ENCODE data around the gene LHPP.
A peak's percentile ranks its signal among the peaks of the same experiment; 100 is the strongest.

The LHPP gene

DNA sequence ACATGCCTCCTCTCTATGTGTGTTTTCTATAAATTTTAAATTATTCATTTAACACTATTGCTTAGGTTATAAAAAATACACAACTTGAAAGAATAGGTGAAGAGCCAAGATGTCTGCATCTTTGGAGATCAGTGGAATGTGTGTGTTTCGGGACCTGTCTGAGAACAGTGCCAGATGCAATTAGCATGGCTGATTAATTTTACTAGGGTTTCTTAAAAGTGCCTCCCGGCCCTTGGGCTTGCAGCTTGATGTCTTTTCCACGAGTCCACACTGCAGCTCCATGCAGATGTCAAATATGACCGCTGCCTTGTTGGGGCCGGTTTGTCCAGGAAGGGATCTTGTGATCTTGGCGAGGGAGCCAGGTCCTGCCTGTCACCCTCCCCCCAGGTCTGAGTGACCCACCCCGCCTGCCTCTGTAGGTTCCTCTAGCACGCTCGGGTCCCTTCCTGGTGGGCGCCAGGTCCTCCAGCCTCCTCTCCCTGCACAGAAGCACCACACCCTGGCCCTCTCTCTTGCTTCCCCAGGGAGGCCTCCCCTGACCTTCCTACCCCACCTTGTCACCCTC is 20.7 kb downstream of the LHPP start:
- no peak overlapping the region for H3K27ac ChIP-seq (ENCODE audit: extremely low read depth, low read depth, low read length)
- no peak overlapping the region for H3K4me3 ChIP-seq (ENCODE audit: low read depth, low read length)
- TF ChIP-seq ZNF768 (tag by site-specific recombination; IDR thresholded peaks at IDR 0.05): no peak
- TF ChIP-seq ZBTB44 (tag by site-specific recombination; IDR thresholded peaks at IDR 0.05): peak; percentile 32; the same call in 1 of the 2 replicates
- TF ChIP-seq GLIS1 (tag by site-specific recombination; IDR thresholded peaks at IDR 0.05): peak; percentile 54
- TF ChIP-seq GLIS2 (tag by site-specific recombination; IDR thresholded peaks at IDR 0.05): peak; percentile 47; the same call in 1 of the 2 replicates
- no peaks in the 10 kb centered on the region for H3K9me3 ChIP-seq (ENCODE audit: control insufficient read depth, insufficient read depth, low read depth, low read length)
- H3K4me1 ChIP-seq (ENCODE audit: control insufficient read depth, insufficient read depth, low read length): no peaks in the 10 kb centered on the region
- ChIA-PET CTCF (interaction anchor here (0.6 kb wide), 1 partner anchor 75 kb away, joined by 3 read pairs; no protein-coding TSS in a partner anchor), POLR2A (interaction anchor here (1.2 kb wide), 1 partner anchor 10 kb away, joined by 3 read pairs; no protein-coding TSS in a partner anchor)
- no peaks in the 10 kb centered on the region for H3K36me3 ChIP-seq (ENCODE audit: control insufficient read depth in 2 of 2, insufficient read depth in 1 of 2, low read length in 2 of 2)

DNA sequence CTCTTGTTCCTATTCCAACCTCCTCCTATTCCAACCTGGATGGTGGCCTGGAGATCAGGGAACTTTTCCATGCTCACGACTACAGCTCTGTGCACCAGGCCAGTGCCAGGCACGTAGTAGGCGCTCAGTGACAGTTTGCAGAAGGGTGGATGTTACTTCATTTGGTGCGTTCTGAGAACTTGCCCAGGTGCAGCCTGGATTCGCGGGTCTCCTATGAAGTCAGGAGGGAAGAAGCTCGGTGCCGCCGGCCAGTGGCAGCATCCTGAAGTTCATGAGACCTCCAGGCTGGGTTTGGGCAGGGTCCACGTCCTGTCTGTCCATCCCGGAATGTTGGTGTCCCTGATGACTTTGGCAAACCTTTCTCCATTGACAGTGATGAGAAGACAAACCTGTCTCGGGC is 21.3 kb downstream of the LHPP start:
- POLR2A ChIA-PET: interaction anchor here (1.2 kb wide), 1 partner anchor 11 kb away, joined by 3 read pairs; no protein-coding TSS in a partner anchor
- CTCF ChIA-PET: no interaction called here
- TF ChIP-seq SCRT1 (tag by site-specific recombination; IDR thresholded peaks at IDR 0.05; ENCODE audit: borderline replicate concordance) (no peak), ZNF398 (tag by site-specific recombination; IDR thresholded peaks at IDR 0.05) (no peak), ZBTB11 (tag by site-specific recombination; conservative IDR thresholded peaks at IDR 0.05; ENCODE audit: low read depth) (no peak), IKZF3 (tag by site-specific recombination; IDR thresholded peaks at IDR 0.05) (no peak), ZFP3 (tag by site-specific recombination; IDR thresholded peaks at IDR 0.05; ENCODE audit: low read depth) (no peak), ZNF626 (tag by site-specific recombination; IDR thresholded peaks at IDR 0.05) (no peak), GLI2 (tag by site-specific recombination; IDR thresholded peaks at IDR 0.05; ENCODE audit: borderline replicate concordance, low read depth) (no peak), SCRT2 (tag by site-specific recombination; IDR thresholded peaks at IDR 0.05) (no peak), OSR2 (tag by site-specific recombination; IDR thresholded peaks at IDR 0.05) (no peak)
- TF ChIP-seq, protein P1, sequence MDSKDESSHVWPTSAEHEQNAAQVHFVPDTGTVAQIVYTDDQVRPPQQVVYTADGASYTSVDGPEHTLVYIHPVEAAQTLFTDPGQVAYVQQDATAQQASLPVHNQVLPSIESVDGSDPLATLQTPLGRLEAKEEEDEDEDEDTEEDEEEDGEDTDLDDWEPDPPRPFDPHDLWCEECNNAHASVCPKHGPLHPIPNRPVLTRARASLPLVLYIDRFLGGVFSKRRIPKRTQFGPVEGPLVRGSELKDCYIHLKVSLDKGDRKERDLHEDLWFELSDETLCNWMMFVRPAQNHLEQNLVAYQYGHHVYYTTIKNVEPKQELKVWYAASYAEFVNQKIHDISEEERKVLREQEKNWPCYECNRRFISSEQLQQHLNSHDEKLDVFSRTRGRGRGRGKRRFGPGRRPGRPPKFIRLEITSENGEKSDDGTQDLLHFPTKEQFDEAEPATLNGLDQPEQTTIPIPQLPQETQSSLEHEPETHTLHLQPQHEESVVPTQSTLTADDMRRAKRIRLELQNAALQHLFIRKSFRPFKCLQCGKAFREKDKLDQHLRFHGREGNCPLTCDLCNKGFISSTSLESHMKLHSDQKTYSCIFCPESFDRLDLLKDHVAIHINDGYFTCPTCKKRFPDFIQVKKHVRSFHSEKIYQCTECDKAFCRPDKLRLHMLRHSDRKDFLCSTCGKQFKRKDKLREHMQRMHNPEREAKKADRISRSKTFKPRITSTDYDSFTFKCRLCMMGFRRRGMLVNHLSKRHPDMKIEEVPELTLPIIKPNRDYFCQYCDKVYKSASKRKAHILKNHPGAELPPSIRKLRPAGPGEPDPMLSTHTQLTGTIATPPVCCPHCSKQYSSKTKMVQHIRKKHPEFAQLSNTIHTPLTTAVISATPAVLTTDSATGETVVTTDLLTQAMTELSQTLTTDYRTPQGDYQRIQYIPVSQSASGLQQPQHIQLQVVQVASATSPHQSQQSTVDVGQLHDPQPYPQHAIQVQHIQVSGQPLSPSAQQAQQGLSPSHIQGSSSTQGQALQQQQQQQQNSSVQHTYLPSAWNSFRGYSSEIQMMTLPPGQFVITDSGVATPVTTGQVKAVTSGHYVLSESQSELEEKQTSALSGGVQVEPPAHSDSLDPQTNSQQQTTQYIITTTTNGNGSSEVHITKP (tag by site-specific recombination; IDR thresholded peaks at IDR 0.05): no peak
- TF ChIP-seq, protein P2, sequence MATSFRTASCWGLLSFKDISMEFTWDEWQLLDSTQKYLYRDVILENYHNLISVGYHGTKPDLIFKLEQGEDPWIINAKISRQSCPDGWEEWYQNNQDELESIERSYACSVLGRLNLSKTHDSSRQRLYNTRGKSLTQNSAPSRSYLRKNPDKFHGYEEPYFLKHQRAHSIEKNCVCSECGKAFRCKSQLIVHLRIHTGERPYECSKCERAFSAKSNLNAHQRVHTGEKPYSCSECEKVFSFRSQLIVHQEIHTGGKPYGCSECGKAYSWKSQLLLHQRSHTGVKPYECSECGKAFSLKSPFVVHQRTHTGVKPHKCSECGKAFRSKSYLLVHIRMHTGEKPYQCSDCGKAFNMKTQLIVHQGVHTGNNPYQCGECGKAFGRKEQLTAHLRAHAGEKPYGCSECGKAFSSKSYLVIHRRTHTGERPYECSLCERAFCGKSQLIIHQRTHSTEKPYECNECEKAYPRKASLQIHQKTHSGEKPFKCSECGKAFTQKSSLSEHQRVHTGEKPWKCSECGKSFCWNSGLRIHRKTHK (tag by site-specific recombination; IDR thresholded peaks at IDR 0.05): no peak
- TF ChIP-seq, protein P3, sequence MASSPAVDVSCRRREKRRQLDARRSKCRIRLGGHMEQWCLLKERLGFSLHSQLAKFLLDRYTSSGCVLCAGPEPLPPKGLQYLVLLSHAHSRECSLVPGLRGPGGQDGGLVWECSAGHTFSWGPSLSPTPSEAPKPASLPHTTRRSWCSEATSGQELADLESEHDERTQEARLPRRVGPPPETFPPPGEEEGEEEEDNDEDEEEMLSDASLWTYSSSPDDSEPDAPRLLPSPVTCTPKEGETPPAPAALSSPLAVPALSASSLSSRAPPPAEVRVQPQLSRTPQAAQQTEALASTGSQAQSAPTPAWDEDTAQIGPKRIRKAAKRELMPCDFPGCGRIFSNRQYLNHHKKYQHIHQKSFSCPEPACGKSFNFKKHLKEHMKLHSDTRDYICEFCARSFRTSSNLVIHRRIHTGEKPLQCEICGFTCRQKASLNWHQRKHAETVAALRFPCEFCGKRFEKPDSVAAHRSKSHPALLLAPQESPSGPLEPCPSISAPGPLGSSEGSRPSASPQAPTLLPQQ (tag by site-specific recombination; IDR thresholded peaks at IDR 0.05): no peak

More for the DNA sequence above, 21.3 kb downstream of the LHPP start:
- Histone ChIP-seq H3K4me3 (ENCODE audit: low read depth, low read length) (no peak overlapping the region), H3K9me3 (ENCODE audit: control insufficient read depth, insufficient read depth, low read depth, low read length) (no peaks in the 10 kb centered on the region), H3K4me1 (ENCODE audit: control insufficient read depth, insufficient read depth, low read length) (no peaks in the 10 kb centered on the region), H3K36me3 (ENCODE audit: control insufficient read depth in 2 of 2, insufficient read depth in 1 of 2, low read length in 2 of 2) (no peaks in the 10 kb centered on the region), H3K27ac (ENCODE audit: extremely low read depth, low read depth, low read length) (no peak overlapping the region)
